K562 (cell line): ENCODE data around the gene TMTC4. TPM values are rescaled to one million over a fixed set of nuclear protein-coding genes. Genes with fewer than 3 reads are reported as not detected.

ENCODE experiments used
- ATAC-seq: fragments of 200-7000 bp; cut with Tn5 transposase; 3 replicates; pipeline ENCODE4 v1.9.1; 2020; ENCODE audit warnings: moderate library complexity
- BruUV-seq: library from RNA; stranded (reverse); fragments of 400-500 nt; replicated peaks from 2 replicates; lab custom pipeline; 2021; lab: Mats Ljungman, UMichigan
- CTCF ChIA-PET: fragments of 300-600 bp; formaldehyde crosslinking; extraction: SDS; loops from one replicate; lab custom pipeline; 2021; ENCODE audit warnings: low intra/inter-chr PET ratio; lab: Yijun Ruan, JAX
- POLR2A ChIA-PET: fragments of 300-600, 350-650 bp; sonication (Branson Sonifier 250); formaldehyde crosslinking; extraction: SDS; loops from one replicate; lab custom pipeline; 2021; ENCODE audit warnings: antibody characterized with exemption, inconsistent platforms; lab: Yijun Ruan, JAX
- DNase-seq, 4 experiments: peaks; one replicate each; pipeline versions ENCODE4 v3.0.0 to v3.0.0-alpha.2; 2011 to 2018; ENCODE audit warnings: low spot score in 3 of 4, mixed read lengths in 3 of 4; ENCODE audit errors: extremely low read depth in 1 of 4
- FAIRE-seq: peaks from 2 replicates; lab custom pipeline; 2011; peaks lifted over from hg19 to GRCh38; lab: Jason Lieb, UNC
- H2AFZ ChIP-seq: 2 replicates; pipeline ENCODE4 v1.6.0; 2011; ENCODE audit warnings: low read depth, low read length, control low read depth, inconsistent platforms
- H3K27ac ChIP-seq: fragments of 200-600 bp; 3 replicates; pipeline ENCODE4 v1.8.0; 2011; ENCODE audit warnings: low read depth, mild to moderate bottlenecking, control low read depth, inconsistent platforms, low read length, moderate library complexity, mixed read lengths; ENCODE audit errors: extremely low read depth
- H3K27me3 ChIP-seq, 2 experiments: fragments of 300-600 bp in 1 of 2; 2 replicates in 1 of 2; 3 replicates in 1 of 2; pipeline versions ENCODE4 v1.6.0 to v1.8.0; 2011; ENCODE audit warnings: inconsistent platforms in 2 of 2, low read length in 2 of 2, mild to moderate bottlenecking in 1 of 2, mixed read lengths in 1 of 2, moderate library complexity in 1 of 2; ENCODE audit not compliant: control insufficient read depth in 2 of 2, insufficient read depth in 2 of 2
- H3K36me3 ChIP-seq: fragments of 300-600 bp; 3 replicates; pipeline ENCODE4 v1.8.0; 2011; ENCODE audit warnings: mild to moderate bottlenecking, low read length, inconsistent platforms; ENCODE audit not compliant: control insufficient read depth, insufficient read depth
- H3K4me1 ChIP-seq, 2 experiments: fragments of 200-600 bp in 1 of 2; replicated peaks in 1 of 2; 2 replicates in 1 of 2; 3 replicates in 1 of 2; pipeline versions ENCODE4 v1.5.1 to v1.8.0; 2011; ENCODE audit warnings: inconsistent platforms in 2 of 2, low read length in 2 of 2, mild to moderate bottlenecking in 1 of 2, mixed read lengths in 1 of 2, moderate library complexity in 1 of 2; ENCODE audit not compliant: control insufficient read depth in 2 of 2, insufficient read depth in 2 of 2
- H3K4me2 ChIP-seq: 2 replicates; pipeline ENCODE4 v1.6.1; 2011; ENCODE audit warnings: low read length, control low read depth, inconsistent platforms, mixed read lengths; ENCODE audit not compliant: insufficient read depth
- H3K4me3 ChIP-seq: fragments of 200-600 bp; sonication (generic), shearing (Covaris generic); 2 replicates; pipeline ENCODE4 v1.5.1; 2016; ENCODE audit warnings: control low read depth, inconsistent platforms
- H3K79me2 ChIP-seq: fragments of 200-600 bp; 3 replicates; pipeline ENCODE4 v1.8.0; 2011; ENCODE audit warnings: low read length, inconsistent platforms; ENCODE audit not compliant: control insufficient read depth, insufficient read depth
- H3K9ac ChIP-seq, 2 experiments: 2 replicates each; pipeline versions ENCODE4 v1.6.0 to v1.6.1; 2011; ENCODE audit warnings: low read depth in 2 of 2, low read length in 2 of 2, control low read depth in 1 of 2, inconsistent platforms in 1 of 2, mild to moderate bottlenecking in 1 of 2, mixed read lengths in 1 of 2; ENCODE audit not compliant: insufficient read depth in 1 of 2
- H3K9me1 ChIP-seq: one replicate; pipeline ENCODE4 v1.6.0; 2011; ENCODE audit warnings: inconsistent platforms, mild to moderate bottlenecking, low read length, moderate library complexity; ENCODE audit not compliant: control insufficient read depth, insufficient read depth
- H3K9me3 ChIP-seq: replicated peaks from 2 replicates; pipeline ENCODE4 v1.5.1; 2011; ENCODE audit warnings: low read depth, low read length, inconsistent platforms; ENCODE audit not compliant: control insufficient read depth, insufficient read depth
- H4K20me1 ChIP-seq: replicated peaks from 2 replicates; pipeline ENCODE4 v1.6.1; 2011; ENCODE audit warnings: low read length, inconsistent platforms, mixed read lengths; ENCODE audit not compliant: control insufficient read depth, insufficient read depth
- FOXA3 ChIP-seq, 2 experiments: fragments of 450-650 bp in 1 of 2; sonication (generic) in 1 of 2; formaldehyde crosslinking; IDR thresholded peaks in 1 of 2; conservative IDR thresholded peaks in 1 of 2; 2 replicates each; pipeline versions ENCODE4 v1.4.0 to v1.8.0; 2020 to 2022; ENCODE audit warnings: mild to moderate bottlenecking in 2 of 2, missing genetic modification reagents in 1 of 2
- FOXP4 ChIP-seq: sonication (generic); formaldehyde crosslinking; IDR thresholded peaks from 2 replicates; pipeline ENCODE4 v1.8.0; 2022; ENCODE audit warnings: mild to moderate bottlenecking, missing genetic modification reagents, borderline replicate concordance
- MXD1 ChIP-seq: fragments of 250-450 bp; sonication (Bioruptor Pico); IDR thresholded peaks from 2 replicates; pipeline ENCODE4 v1.8.0; 2021; ENCODE audit warnings: borderline replicate concordance, mild to moderate bottlenecking, moderate library complexity; ENCODE audit not compliant: poor library complexity, severe bottlenecking
- NCOA6 ChIP-seq: fragments of 450-650 bp; IDR thresholded peaks from 2 replicates; pipeline ENCODE4 v1.6.1; 2017; ENCODE audit warnings: mild to moderate bottlenecking
- PCBP2 ChIP-seq: fragments of 200-400 bp; formaldehyde crosslinking; IDR thresholded peaks from 2 replicates; pipeline ENCODE4 v1.6.1; 2018; ENCODE audit warnings: low read length, low read depth, mild to moderate bottlenecking, moderate library complexity; ENCODE audit not compliant: poor library complexity, severe bottlenecking
- RBBP5 ChIP-seq: fragments of 200-600 bp; sonication (generic); IDR thresholded peaks from 2 replicates; pipeline ENCODE4 v1.6.1; 2012; ENCODE audit warnings: borderline replicate concordance, mild to moderate bottlenecking, low read length, control low read depth, inconsistent platforms; ENCODE audit not compliant: insufficient read depth, poor library complexity, severe bottlenecking
- ZNF584 ChIP-seq: fragments of 200-800 bp; sonication (Bioruptor generic); IDR thresholded peaks from 2 replicates; pipeline ENCODE4 v1.6.1; 2016; ENCODE audit warnings: low read depth, mild to moderate bottlenecking, missing genetic modification characterization, missing compliant biosample characterization
- WGBS: fragments of 100-300 bp; shearing (Covaris generic); methylation state at CpG from one replicate; pipeline ENCODE4 v1.1.6; 2016; ENCODE audit warnings: low coverage, mixed read lengths; ENCODE audit not compliant: insufficient coverage; ENCODE audit errors: missing lambda C conversion rate; 5-methylcytosine and 5-hydroxymethylcytosine counted together
- in situ Hi-C: fragments of 300-500 bp; cut with MboI; formaldehyde crosslinking; loops from 4 replicates; pipeline ENCODE4 v1.15.0; 2018; ENCODE audit warnings: inconsistent platforms, mixed read lengths
- intact Hi-C: fragments of 100-400 bp; cut with micrococcal nuclease; formaldehyde crosslinking; loops from 2 replicates; pipeline ENCODE4 v1.14.2; 2022
- polyA plus RNA-seq, 8 experiments: library from polyadenylated mRNA; depleted of rRNA in 4 of 8; stranded (reverse) in 5 of 8; unstranded in 3 of 8; fragments of >200 nt; fragmentation: Nextera tagmentation in 2 of 8; fragmentation: Illumina TruSeq in 1 of 8; extraction: Ambion mirVana in 2 of 8; extraction: Trizol in 1 of 8; gene quantifications; 2 replicates each; pipeline versions ENCODE4 v1.2.1 to v1.2.3, GENCODE V29; 2011 to 2014; ENCODE audit warnings: inconsistent platforms in 1 of 8, missing spikeins in 1 of 8
- total RNA-seq, 7 experiments: library from RNA; depleted of rRNA in 6 of 7; stranded (reverse); fragments of >200 nt in 6 of 7; fragmentation: Illumina TruSeq in 2 of 7; extraction: Trizol in 2 of 7; gene quantifications; 2 replicates each; pipeline versions ENCODE4 v1.2.1 to v1.2.3, GENCODE V29; 2011 to 2021; ENCODE audit warnings: low replicate concordance in 1 of 7
- TF ChIP-seq, protein P1 (sequence below): sonication (generic); formaldehyde crosslinking; IDR thresholded peaks from 2 replicates; pipeline ENCODE4 v1.4.0; 2020; ENCODE audit warnings: mild to moderate bottlenecking, missing genetic modification reagents
- TF ChIP-seq, protein P2 (sequence below), 2 experiments: fragments of 200-800 bp in 1 of 2; sonication (Bioruptor generic) in 1 of 2; sonication (generic) in 1 of 2; formaldehyde crosslinking in 1 of 2; IDR thresholded peaks in 1 of 2; conservative IDR thresholded peaks in 1 of 2; 2 replicates each; pipeline versions ENCODE4 v1.5.0 to v1.6.1; 2016 to 2020; ENCODE audit warnings: missing compliant biosample characterization in 1 of 2, missing genetic modification characterization in 1 of 2, missing genetic modification reagents in 1 of 2

TMTC4 gene
- total and polyA plus RNA-seq, 9 of the 15 experiments (the other 6 are each of a cell fraction or from before 2014, with no cell fraction given), result 3.5 to 16.7 (median 11.8) TPM

- no peak for TF ChIP-seq FOXA3 (CRISPR knock-in tag; conservative IDR thresholded peaks at IDR 0.05 in 1 of 2, IDR thresholded peaks at IDR 0.05 in 1 of 2)
- TF ChIP-seq FOXP4 (CRISPR knock-in tag), result no peak
These were observed 9.2 kb downstream of the TMTC4 start (continued) for GRCh38 chr13:100665403-100665802.

GRCh38 chr13:100664171-100664900 is 10.3 kb downstream of the TMTC4 start:
- Histone ChIP-seq H3K27me3 (no peaks in the 10 kb centered on the region), H3K9me1 (no peaks in the 10 kb centered on the region), H3K4me2 (no peak overlapping the region), H3K4me1 (no peaks in the 10 kb centered on the region), H2AFZ (no peak overlapping the region), H3K79me2 (no peaks in the 10 kb centered on the region), H3K9ac (no peak overlapping the region), H3K27ac (no peak overlapping the region), H3K9me3 (no peaks in the 10 kb centered on the region), H4K20me1 (no peaks in the 10 kb centered on the region), H3K4me3 (no peak overlapping the region), H3K36me3 (peaks cover 41% of the 10 kb centered on the region; the same call in 2 of the 3 replicates)
- no peak for FAIRE-seq
- ATAC-seq, result no peak
- TF ChIP-seq RBBP5, result no peak
- no peak for TF ChIP-seq ZNF584 (CRISPR knock-in tag)
- TF ChIP-seq PCBP2, result no peak
- TF ChIP-seq, protein P1, sequence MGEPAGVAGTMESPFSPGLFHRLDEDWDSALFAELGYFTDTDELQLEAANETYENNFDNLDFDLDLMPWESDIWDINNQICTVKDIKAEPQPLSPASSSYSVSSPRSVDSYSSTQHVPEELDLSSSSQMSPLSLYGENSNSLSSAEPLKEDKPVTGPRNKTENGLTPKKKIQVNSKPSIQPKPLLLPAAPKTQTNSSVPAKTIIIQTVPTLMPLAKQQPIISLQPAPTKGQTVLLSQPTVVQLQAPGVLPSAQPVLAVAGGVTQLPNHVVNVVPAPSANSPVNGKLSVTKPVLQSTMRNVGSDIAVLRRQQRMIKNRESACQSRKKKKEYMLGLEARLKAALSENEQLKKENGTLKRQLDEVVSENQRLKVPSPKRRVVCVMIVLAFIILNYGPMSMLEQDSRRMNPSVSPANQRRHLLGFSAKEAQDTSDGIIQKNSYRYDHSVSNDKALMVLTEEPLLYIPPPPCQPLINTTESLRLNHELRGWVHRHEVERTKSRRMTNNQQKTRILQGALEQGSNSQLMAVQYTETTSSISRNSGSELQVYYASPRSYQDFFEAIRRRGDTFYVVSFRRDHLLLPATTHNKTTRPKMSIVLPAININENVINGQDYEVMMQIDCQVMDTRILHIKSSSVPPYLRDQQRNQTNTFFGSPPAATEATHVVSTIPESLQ (CRISPR knock-in tag), result no peak
- TF ChIP-seq, protein P2, sequence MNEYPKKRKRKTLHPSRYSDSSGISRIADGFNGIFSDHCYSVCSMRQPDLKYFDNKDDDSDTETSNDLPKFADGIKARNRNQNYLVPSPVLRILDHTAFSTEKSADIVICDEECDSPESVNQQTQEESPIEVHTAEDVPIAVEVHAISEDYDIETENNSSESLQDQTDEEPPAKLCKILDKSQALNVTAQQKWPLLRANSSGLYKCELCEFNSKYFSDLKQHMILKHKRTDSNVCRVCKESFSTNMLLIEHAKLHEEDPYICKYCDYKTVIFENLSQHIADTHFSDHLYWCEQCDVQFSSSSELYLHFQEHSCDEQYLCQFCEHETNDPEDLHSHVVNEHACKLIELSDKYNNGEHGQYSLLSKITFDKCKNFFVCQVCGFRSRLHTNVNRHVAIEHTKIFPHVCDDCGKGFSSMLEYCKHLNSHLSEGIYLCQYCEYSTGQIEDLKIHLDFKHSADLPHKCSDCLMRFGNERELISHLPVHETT (CRISPR knock-in tag; conservative IDR thresholded peaks at IDR 0.05 in 1 of 2, IDR thresholded peaks at IDR 0.05 in 1 of 2), result no peak
- TF ChIP-seq MXD1 (CRISPR knock-in tag), result no peak
- TF ChIP-seq NCOA6, result no peak
- ChIA-PET CTCF (no interaction called here), POLR2A (interaction anchor here (0.6 to 1.2 kb wide), 4 partner anchors 10 to 25 kb away, joined by 3 to 4 read pairs (median 3); partner anchors contain the start of gene TMTC4)
- no TSS peak for BruUV-seq
- DNase-seq, result no peak
- 86% methylated on average over 4 of the region's 10 CpGs for WGBS
- intact Hi-C loops, result no loop called here
- in situ Hi-C loops, result no loop called here
